Measurements from ENCODE around the gene NXF1. TPM values are rescaled to one million over a fixed set of nuclear protein-coding genes. Genes with fewer than 3 reads are reported as not detected.
"Not testable (repeated sequence)": the region's sequence is repeated elsewhere in the genome, so short reads cannot be mapped to it uniquely, and the experiment has no call there.

Gene NXF1
- total RNA-seq: 94.6 TPM

- DNase-seq (ENCODE audit: low spot score): peak; percentile 96
Measured at GRCh38 chr11:62805076-62805892, at the start of gene NXF1. Gene NXF1 (minus strand): TSS chr11:62805440. CDS start chr11:62805356, 84 bp downstream.

GRCh38 chr11:62854013-62854824 lies 49.0 kb upstream of the NXF1 start:
- no peak for DNase-seq (ENCODE audit: low spot score)

- no peak for DNase-seq (ENCODE audit: low spot score)
Measured at GRCh38 chr11:62853279-62853965, 48.2 kb upstream of the NXF1 start.

GRCh38 chr11:62852523-62853188 lies 47.4 kb upstream of the NXF1 start:
- no peak for DNase-seq (ENCODE audit: low spot score)

GRCh38 chr11:62851807-62852522 lies 46.7 kb upstream of the NXF1 start:
- no peak for DNase-seq (ENCODE audit: low spot score)

- no peak for DNase-seq (ENCODE audit: low spot score)
Measured at GRCh38 chr11:62850911-62851806, 45.9 kb upstream of the NXF1 start.

- DNase-seq (ENCODE audit: low spot score): no peak
Measured at GRCh38 chr11:62847767-62848314, 42.6 kb upstream of the NXF1 start.

GRCh38 chr11:62846177-62846576 lies 40.9 kb upstream of the NXF1 start:
- DNase-seq (ENCODE audit: low spot score): no peak

GRCh38 chr11:62844154-62844553 lies 38.9 kb upstream of the NXF1 start:
- no peak for DNase-seq (ENCODE audit: low spot score)

GRCh38 chr11:62843466-62843865 lies 38.2 kb upstream of the NXF1 start:
- no peak for DNase-seq (ENCODE audit: low spot score)

GRCh38 chr11:62842891-62843290 lies 37.7 kb upstream of the NXF1 start:
- DNase-seq (ENCODE audit: low spot score): not testable (repeated sequence)

GRCh38 chr11:62842171-62842741 lies 37.0 kb upstream of the NXF1 start:
- no peak for DNase-seq (ENCODE audit: low spot score)

- peak; percentile 90 for DNase-seq (ENCODE audit: low spot score)
Measured at GRCh38 chr11:62841361-62842170, 36.3 kb upstream of the NXF1 start.

- peak; percentile 72 for DNase-seq (ENCODE audit: low spot score)
Measured at GRCh38 chr11:62840721-62841360, 35.6 kb upstream of the NXF1 start.

GRCh38 chr11:62839050-62839945 lies 34.1 kb upstream of the NXF1 start, which contains the start of gene WDR74:
Gene WDR74 (minus strand): TSS chr11:62839590. CDS start chr11:62839570, 20 bp downstream.
- peak; percentile 94 for DNase-seq (ENCODE audit: low spot score)

GRCh38 chr11:62835336-62835735 lies 30.1 kb upstream of the NXF1 start:
- no peak for DNase-seq (ENCODE audit: low spot score)

All from ureter (tissue), 1 donor.